OCI-LY7 (cell line): ENCODE measurements around the gene HIP1. TPM values are rescaled to one million over a fixed set of nuclear protein-coding genes. Genes with fewer than 3 reads are reported as not detected.
A peak's percentile ranks its signal among the peaks of the same experiment; 100 is the strongest.

Experiments used
- BruUV-seq: library from RNA; stranded (reverse); fragments of 400-500 nt; replicated peaks from 2 replicates; lab custom pipeline; 2021; lab: Mats Ljungman, UMichigan
- CTCF ChIA-PET: fragments of 300-600 bp; sonication (Branson Sonifier 250); formaldehyde crosslinking; loops from one replicate; lab custom pipeline; 2022; ENCODE audit warnings: antibody characterized with exemption; ENCODE audit not compliant: unreplicated experiment; lab: Charles Lee
- POLR2A ChIA-PET: fragments of 300-600 bp; sonication (Branson Sonifier 250); formaldehyde crosslinking; loops from one replicate; lab custom pipeline; 2022; ENCODE audit warnings: antibody characterized with exemption; lab: Charles Lee
- DNase-seq: peaks from one replicate; pipeline ENCODE4 v3.0.0-alpha.2; 2015; ENCODE audit warnings: low spot score
- H2AFZ ChIP-seq: fragments of 200-600 bp; sonication (generic), shearing (Covaris generic); 2 replicates; pipeline ENCODE4 v1.6.1; 2014; ENCODE audit warnings: mild to moderate bottlenecking, antibody characterized with exemption, low read length, moderate library complexity
- H3K27ac ChIP-seq: fragments of 200-600 bp; sonication (generic); 2 replicates; pipeline ENCODE4 v1.5.1; 2014; ENCODE audit warnings: mixed run types, low read depth, mild to moderate bottlenecking, moderate library complexity, low read length, inconsistent platforms; ENCODE audit not compliant: poor library complexity, severe bottlenecking
- H3K36me3 ChIP-seq: fragments of 200-600 bp; sonication (generic); 2 replicates; pipeline ENCODE4 v1.6.1; 2014; ENCODE audit warnings: mild to moderate bottlenecking, antibody characterized with exemption, low read length, moderate library complexity, mixed read lengths; ENCODE audit not compliant: insufficient read depth
- H3K4me1 ChIP-seq: fragments of 200-600 bp; sonication (generic); 2 replicates; pipeline ENCODE4 v1.5.1; 2014; ENCODE audit warnings: mild to moderate bottlenecking, low read length; ENCODE audit not compliant: insufficient read depth, poor library complexity, severe bottlenecking
- H3K4me2 ChIP-seq: fragments of 200-600 bp; sonication (generic); 2 replicates; pipeline ENCODE4 v1.6.1; 2014; ENCODE audit warnings: mild to moderate bottlenecking, low read length
- H3K4me3 ChIP-seq: fragments of 200-600 bp; sonication (generic); 2 replicates; pipeline ENCODE4 v1.5.1; 2014; ENCODE audit warnings: mild to moderate bottlenecking, low read depth, low read length; ENCODE audit not compliant: poor library complexity, severe bottlenecking
- H3K79me2 ChIP-seq: fragments of 200-600 bp; sonication (generic); 2 replicates; pipeline ENCODE4 v1.6.1; 2016; ENCODE audit warnings: low read depth, mild to moderate bottlenecking, low read length, moderate library complexity, mixed read lengths; ENCODE audit not compliant: insufficient read depth
- H3K9me2 ChIP-seq: fragments of 200-600 bp; sonication (generic); 2 replicates; pipeline ENCODE4 v1.6.1; 2016; ENCODE audit warnings: mild to moderate bottlenecking, low read length, mixed read lengths; ENCODE audit not compliant: insufficient read depth
- H3K9me3 ChIP-seq: fragments of 200-600 bp; sonication (generic); 2 replicates; pipeline ENCODE4 v1.6.1; 2014; ENCODE audit warnings: mild to moderate bottlenecking, mixed run types, low read length, mixed read lengths
- H4K20me1 ChIP-seq: fragments of 200-600 bp; sonication (generic); 2 replicates; pipeline ENCODE4 v1.6.1; 2014; ENCODE audit warnings: mild to moderate bottlenecking, antibody characterized with exemption, low read length, moderate library complexity, mixed read lengths; ENCODE audit not compliant: insufficient read depth
- CTCF ChIP-seq: fragments of 200-600 bp; sonication (generic); conservative IDR thresholded peaks from 2 replicates; pipeline ENCODE4 v1.5.1; 2014; ENCODE audit warnings: mild to moderate bottlenecking, antibody characterized with exemption, low read length, moderate library complexity, mixed read lengths
- EZH2phosphoT487 ChIP-seq: fragments of 200-600 bp; sonication (generic); IDR thresholded peaks from 2 replicates; pipeline ENCODE4 v1.6.1; 2018; ENCODE audit warnings: low read depth, borderline replicate concordance, mild to moderate bottlenecking, mixed run types, antibody characterized with exemption, low read length, moderate library complexity, mixed read lengths
- intact Hi-C: fragments of 100-400 bp; cut with micrococcal nuclease; formaldehyde crosslinking; loops from one replicate; pipeline ENCODE4 v1.10.0; 2022; ENCODE audit not compliant: unreplicated experiment
- total RNA-seq, 2 experiments: library from RNA; depleted of rRNA in 1 of 2; stranded (reverse); fragments of >200 nt in 1 of 2; shearing (Covaris generic) in 1 of 2; gene quantifications; 2 replicates each; pipeline ENCODE4 v1.2.3, GENCODE V29; 2014 to 2022

The HIP1 gene
- total RNA-seq, 2 experiments from 2014 or later: 15.0 to 27.8 TPM

- H3K9me2 ChIP-seq: no peaks in the 10 kb centered on the region
- no TSS peak for BruUV-seq
- intact Hi-C loops: no loop called here
- H3K4me3 ChIP-seq: no peak overlapping the region
- DNase-seq: no peak
- H4K20me1 ChIP-seq: no peaks in the 10 kb centered on the region
- POLR2A ChIA-PET: no interaction called here
- H2AFZ ChIP-seq: no peak overlapping the region
- no peak for TF ChIP-seq CTCF
- TF ChIP-seq EZH2phosphoT487: no peak
- peaks cover 14% of the 10 kb centered on the region for H3K4me1 ChIP-seq
- CTCF ChIA-PET: no interaction called here
- peaks cover 3% of the 10 kb centered on the region; the same call in 1 of the 2 replicates for H3K79me2 ChIP-seq
- H3K27ac ChIP-seq: no peak overlapping the region
- peaks cover 20% of the 10 kb centered on the region for H3K36me3 ChIP-seq
- peaks cover 20% of the 10 kb centered on the region for H3K9me3 ChIP-seq
- H3K4me2 ChIP-seq: no peak overlapping the region
These were observed 33.8 kb downstream of the HIP1 start for GRCh38 chr7:75704928-75705327.

GRCh38 chr7:75702515-75702914 is 36.2 kb downstream of the HIP1 start:
- Histone ChIP-seq H3K9me3 (no peaks in the 10 kb centered on the region), H3K27ac (no peak overlapping the region), H4K20me1 (no peaks in the 10 kb centered on the region), H3K36me3 (peaks cover 13% of the 10 kb centered on the region; the same call in 1 of the 2 replicates), H3K4me1 (peaks cover 38% of the 10 kb centered on the region), H3K9me2 (no peaks in the 10 kb centered on the region), H3K4me3 (no peak overlapping the region), H3K79me2 (no peaks in the 10 kb centered on the region; the same call in 1 of the 2 replicates), H2AFZ (no peak overlapping the region), H3K4me2 (no peak overlapping the region)
- no peak for TF ChIP-seq EZH2phosphoT487
- TF ChIP-seq CTCF: no peak
- intact Hi-C loops: no loop called here
- BruUV-seq: no TSS peak
- ChIA-PET CTCF (no interaction called here), POLR2A (no interaction called here)
- no peak for DNase-seq

GRCh38 chr7:75699993-75700392 is 38.7 kb downstream of the HIP1 start:
- no peak for DNase-seq
- CTCF ChIA-PET: no interaction called here

More at GRCh38 chr7:75699993-75700392, 38.7 kb downstream of the HIP1 start:
- POLR2A ChIA-PET: interaction anchor here (1.2 to 1.3 kb wide), 3 partner anchors 12 to 52 kb away, joined by 3 to 4 read pairs (median 3); no protein-coding TSS in a partner anchor
- H2AFZ ChIP-seq: no peak overlapping the region
- H3K4me1 ChIP-seq: peaks cover 62% of the 10 kb centered on the region
- no TSS peak for BruUV-seq
- H3K9me3 ChIP-seq: no peaks in the 10 kb centered on the region
- H3K9me2 ChIP-seq: no peaks in the 10 kb centered on the region
- H3K27ac ChIP-seq: peak overlapping the region; percentile 51
- H3K79me2 ChIP-seq: no peaks in the 10 kb centered on the region; the same call in 1 of the 2 replicates
- peaks cover 13% of the 10 kb centered on the region; the same call in 1 of the 2 replicates for H3K36me3 ChIP-seq
- TF ChIP-seq CTCF: no peak
- no peak for TF ChIP-seq EZH2phosphoT487
- intact Hi-C loops: no loop called here
- peak overlapping the region; percentile 7; the same call in 1 of the 2 replicates for H3K4me2 ChIP-seq
- no peaks in the 10 kb centered on the region for H4K20me1 ChIP-seq
- H3K4me3 ChIP-seq: no peak overlapping the region
